GM19193 (cell line): ENCODE data around the gene TTC39B.

ENCODE experiments used
- POLR2A ChIP-seq: IDR thresholded peaks from 4 replicates; pipeline ENCODE4 v1.6.1; 2011; ENCODE audit not compliant: insufficient read depth, insufficient read length; ENCODE audit errors: extremely low read depth

TTC39B gene

GRCh38 chr9:15187589-15187988 is 119.4 kb downstream of the TTC39B start:
- no peak for TF ChIP-seq POLR2A

- TF ChIP-seq POLR2A, result no peak
Measured at GRCh38 chr9:15182730-15183129, 124.3 kb downstream of the TTC39B start.

GRCh38 chr9:15182101-15182551 is 124.9 kb downstream of the TTC39B start:
- TF ChIP-seq POLR2A, result no peak

GRCh38 chr9:15180124-15180523 is 126.9 kb downstream of the TTC39B start:
- no peak for TF ChIP-seq POLR2A

GRCh38 chr9:15178631-15179030 is 128.4 kb downstream of the TTC39B start:
- TF ChIP-seq POLR2A, result no peak

GRCh38 chr9:15176836-15177235 is 130.2 kb downstream of the TTC39B start:
- TF ChIP-seq POLR2A, result no peak

- TF ChIP-seq POLR2A, result no peak
Measured at GRCh38 chr9:15163931-15164330, 143.1 kb downstream of the TTC39B start.

- no peak for TF ChIP-seq POLR2A
Measured at GRCh38 chr9:15161753-15162152, 145.3 kb downstream of the TTC39B start.

- TF ChIP-seq POLR2A, result no peak
Measured at GRCh38 chr9:15160673-15161072, 146.3 kb downstream of the TTC39B start.

- TF ChIP-seq POLR2A, result no peak
Measured at GRCh38 chr9:15158064-15158463, 149.0 kb downstream of the TTC39B start.

- no peak for TF ChIP-seq POLR2A
Measured at GRCh38 chr9:15157381-15157780, 149.6 kb downstream of the TTC39B start.

- no peak for TF ChIP-seq POLR2A
Measured at GRCh38 chr9:15156241-15156640, 150.8 kb downstream of the TTC39B start.

- TF ChIP-seq POLR2A, result no peak
Measured at GRCh38 chr9:15155826-15156225, 151.2 kb downstream of the TTC39B start.

- no peak for TF ChIP-seq POLR2A
Measured at GRCh38 chr9:15155323-15155722, 151.7 kb downstream of the TTC39B start.

- TF ChIP-seq POLR2A, result no peak
Measured at GRCh38 chr9:15154677-15155076, 152.3 kb downstream of the TTC39B start.

GRCh38 chr9:15153961-15154360 is 153.1 kb downstream of the TTC39B start:
- TF ChIP-seq POLR2A, result no peak

GRCh38 chr9:15150939-15151338 is 156.1 kb downstream of the TTC39B start:
- no peak for TF ChIP-seq POLR2A
